GM19043 (cell line): ENCODE data around the gene PDZK1IP1.
"Not testable (repeated sequence)": the region's sequence is repeated elsewhere in the genome, so short reads cannot be mapped to it uniquely, and the experiment has no call there.

Experiments
- ATAC-seq: cut with Tn5 transposase; IDR thresholded peaks from one replicate; pipeline ENCODE4 v1.9.1; 2021; ENCODE audit warnings: low read depth; ENCODE audit not compliant: unreplicated experiment

Gene PDZK1IP1

GRCh38 chr1:47147047-47147785, 42.6 kb downstream of the PDZK1IP1 start:
- ATAC-seq, result no peak

- not testable (repeated sequence) for ATAC-seq
Measured at GRCh38 chr1:47146495-47146894, 43.3 kb downstream of the PDZK1IP1 start.

GRCh38 chr1:47143654-47144053, 46.2 kb downstream of the PDZK1IP1 start:
- not testable (repeated sequence) for ATAC-seq

- ATAC-seq, result not testable (repeated sequence)
Measured at GRCh38 chr1:47140358-47140757, 49.5 kb downstream of the PDZK1IP1 start.

- ATAC-seq, result no peak
Measured at GRCh38 chr1:47137925-47138615, 51.8 kb downstream of the PDZK1IP1 start.

- no peak for ATAC-seq
Measured at GRCh38 chr1:47137198-47137597, 52.6 kb downstream of the PDZK1IP1 start, which contains the start of gene CYP4A22. TSS of gene CYP4A22 (plus strand) at chr1:47137441. CDS start at chr1:47137486, 45 bp downstream.
